HG03025 (cell line): ENCODE measurements around the gene IMP3.

ENCODE experiments used
- ATAC-seq: cut with Tn5 transposase; IDR thresholded peaks from one replicate; pipeline ENCODE4 v1.9.1; 2021; ENCODE audit warnings: mild to moderate bottlenecking, moderate library complexity; ENCODE audit not compliant: unreplicated experiment, low FRiP score

IMP3 gene

GRCh38 chr15:75625542-75626347 lies 14.3 kb downstream of the IMP3 start, which contains the start of gene SNUPN:
TSS of gene SNUPN (minus strand) at chr15:75625725. CDS start at chr15:75621051, 4,674 bp downstream.
- peak; percentile 67 for ATAC-seq

DNA sequence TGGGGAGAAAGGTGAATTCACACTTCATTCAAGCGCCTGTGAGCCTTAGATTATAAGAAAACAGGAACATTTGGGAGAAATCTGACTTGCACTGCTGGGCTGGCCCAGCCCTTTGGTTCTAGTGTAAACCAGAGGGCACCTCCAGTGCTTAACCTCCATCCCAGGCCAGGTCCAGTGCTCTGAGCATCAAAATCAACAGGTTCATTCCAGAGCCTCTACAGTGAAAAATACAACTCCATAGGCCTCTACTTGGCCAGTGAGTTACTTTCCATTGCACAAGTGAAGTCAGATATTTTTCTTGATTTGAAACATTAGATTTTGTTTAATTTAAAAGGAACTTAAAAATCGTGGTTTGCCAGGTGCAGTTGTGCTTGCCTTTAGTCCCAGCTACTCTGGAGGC lies 17.5 kb downstream of the IMP3 start:
- ATAC-seq = no peak

- no peak for ATAC-seq
Measured at GRCh38 chr15:75620841-75621391, 19.1 kb downstream of the IMP3 start.

DNA sequence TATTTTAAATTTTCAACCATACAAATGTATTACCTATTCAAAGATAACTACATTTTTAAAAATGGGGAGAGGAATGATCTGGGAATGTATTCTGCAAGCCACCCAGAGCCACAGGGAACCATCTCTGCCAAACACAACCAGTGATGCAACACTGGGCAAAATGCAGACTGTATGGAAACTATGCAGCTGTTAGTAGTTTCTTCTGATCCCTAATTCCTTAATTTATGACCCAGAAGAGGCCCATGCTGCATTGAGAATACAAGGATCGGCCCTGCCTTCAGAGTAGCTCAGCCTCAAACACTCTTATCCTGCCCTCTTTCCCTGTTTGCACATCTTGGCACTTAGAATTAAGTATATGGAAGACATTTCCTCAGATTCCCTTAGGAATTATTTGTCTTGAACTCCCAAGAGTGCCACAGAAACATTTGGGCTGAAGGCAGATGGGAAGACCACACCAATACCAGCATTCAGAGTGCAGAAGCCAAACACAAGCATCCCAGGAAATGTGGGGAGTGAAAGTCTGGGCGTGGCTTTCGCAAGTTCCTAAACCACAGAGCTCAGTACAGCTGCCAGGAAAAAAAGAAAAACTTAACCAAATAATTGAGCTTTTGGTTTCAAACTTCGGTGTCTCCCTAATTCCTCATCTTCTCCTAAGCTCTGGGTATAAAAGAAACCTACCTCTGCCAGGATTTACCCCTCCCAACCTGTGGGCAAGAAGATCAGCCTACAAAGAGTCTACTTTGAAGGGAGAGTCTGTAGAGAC lies 19.8 kb downstream of the IMP3 start:
- ATAC-seq = no peak

DNA sequence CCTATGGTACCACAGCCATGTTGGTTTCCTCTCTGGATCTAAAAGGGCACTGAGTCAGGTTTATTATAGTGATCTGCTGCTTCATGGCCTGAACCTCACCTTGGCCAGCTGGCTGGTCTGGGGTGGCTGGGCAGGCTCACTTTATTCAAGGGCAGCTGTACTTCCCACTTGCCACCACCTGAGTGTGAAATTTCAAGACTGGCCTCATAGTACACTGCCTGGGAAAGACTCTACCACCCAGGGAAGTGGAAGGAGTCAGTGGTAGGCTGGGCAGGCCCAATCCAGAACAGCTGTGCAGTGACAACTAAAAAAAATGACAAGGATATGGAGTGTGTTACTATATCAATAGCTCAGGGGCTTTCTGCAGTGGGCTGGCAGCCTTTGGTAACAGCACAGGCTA lies 23.3 kb downstream of the IMP3 start:
- no peak for ATAC-seq

GRCh38 chr15:75606711-75607699 lies 33.0 kb downstream of the IMP3 start:
- ATAC-seq = no peak

DNA sequence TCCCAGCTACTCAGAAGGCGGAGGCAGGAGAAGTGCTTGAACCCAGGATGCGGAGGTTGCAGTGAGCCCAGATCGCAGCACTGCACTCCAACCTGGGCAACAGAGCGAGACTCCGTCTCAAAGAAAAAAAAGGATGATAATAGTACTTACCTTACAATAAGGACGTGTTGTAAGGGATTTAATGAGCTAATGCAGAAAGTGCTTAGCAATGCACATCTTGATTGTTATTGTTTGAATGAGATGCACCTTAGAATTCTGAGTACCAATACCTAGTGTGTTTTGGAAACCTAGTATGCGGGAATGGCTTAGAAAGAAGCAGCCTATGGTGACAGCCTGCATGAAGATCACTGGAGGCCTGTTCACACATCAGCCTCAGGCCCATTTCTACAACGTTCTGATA lies 34.0 kb downstream of the IMP3 start:
- no peak for ATAC-seq

DNA sequence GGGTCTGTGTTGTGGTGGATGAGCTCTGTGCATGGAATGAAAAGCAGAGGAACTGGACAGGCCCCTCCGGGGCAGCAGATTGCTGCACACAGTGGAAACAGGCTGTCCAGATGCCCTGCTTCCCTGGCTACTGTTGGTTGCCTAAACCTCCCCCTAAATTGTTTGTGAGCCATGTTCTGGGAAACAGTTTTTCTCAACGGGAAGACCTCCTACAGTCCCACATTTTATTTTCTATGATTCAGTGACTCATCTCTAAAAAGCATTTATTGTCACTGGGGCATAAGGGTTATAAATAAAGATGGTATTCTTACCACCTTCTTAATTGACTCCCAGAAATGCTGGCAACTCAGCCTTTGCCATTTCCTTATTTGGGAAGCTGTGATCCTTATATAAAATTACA lies 40.6 kb downstream of the IMP3 start:
- ATAC-seq = no peak

DNA sequence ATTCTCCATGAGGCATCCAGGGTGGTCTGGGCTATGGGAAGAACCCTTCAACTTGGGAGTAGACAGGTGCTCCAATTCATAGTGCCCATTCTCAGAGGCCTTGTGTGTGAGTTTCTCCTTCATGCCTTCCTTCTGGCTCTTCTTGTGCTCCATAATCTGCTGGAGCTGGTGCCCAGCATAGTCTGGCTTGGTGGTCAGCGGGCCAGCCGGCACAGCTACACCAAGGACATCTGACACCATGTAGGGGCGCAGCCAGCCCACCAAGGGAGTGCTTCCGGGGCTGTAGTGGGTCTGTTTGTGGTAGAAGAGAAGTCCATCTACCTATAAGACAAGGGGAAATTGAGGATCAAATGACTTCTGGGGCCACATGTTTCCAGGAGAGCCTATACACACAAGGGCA lies 41.7 kb downstream of the IMP3 start:
- ATAC-seq = no peak

GRCh38 chr15:75597667-75598341 lies 42.2 kb downstream of the IMP3 start:
- no peak for ATAC-seq

GRCh38 chr15:75596703-75597345 lies 43.2 kb downstream of the IMP3 start:
- no peak for ATAC-seq

- ATAC-seq = no peak
Measured at GRCh38 chr15:75594276-75594675, 45.7 kb downstream of the IMP3 start.

GRCh38 chr15:75591655-75592364 lies 48.2 kb downstream of the IMP3 start:
- no peak for ATAC-seq

GRCh38 chr15:75590239-75590638 lies 49.8 kb downstream of the IMP3 start:
- no peak for ATAC-seq
